Uterus (tissue), 2 donors: ENCODE results near the gene CWC22.

Experiments used
- POLR2A ChIP-seq, 2 donors: fragments of 450-650 bp; IDR thresholded peaks; one replicate each; pipeline ENCODE4 v1.6.1; 2016; ENCODE audit warnings: antibody characterized with exemption in 2 of 2, mild to moderate bottlenecking in 1 of 2, moderate library complexity in 1 of 2
- TF ChIP-seq, protein P1 (sequence below), 4 experiments: fragments of 200-600 bp in 2 of 4; fragments of 450-650 bp in 2 of 4; sonication (generic) in 2 of 4; IDR thresholded peaks; one replicate each; pipeline ENCODE4 v1.5.1; 2016 to 2019; ENCODE audit warnings: antibody characterized with exemption in 4 of 4, mild to moderate bottlenecking in 2 of 4, moderate library complexity in 1 of 4

DNA sequence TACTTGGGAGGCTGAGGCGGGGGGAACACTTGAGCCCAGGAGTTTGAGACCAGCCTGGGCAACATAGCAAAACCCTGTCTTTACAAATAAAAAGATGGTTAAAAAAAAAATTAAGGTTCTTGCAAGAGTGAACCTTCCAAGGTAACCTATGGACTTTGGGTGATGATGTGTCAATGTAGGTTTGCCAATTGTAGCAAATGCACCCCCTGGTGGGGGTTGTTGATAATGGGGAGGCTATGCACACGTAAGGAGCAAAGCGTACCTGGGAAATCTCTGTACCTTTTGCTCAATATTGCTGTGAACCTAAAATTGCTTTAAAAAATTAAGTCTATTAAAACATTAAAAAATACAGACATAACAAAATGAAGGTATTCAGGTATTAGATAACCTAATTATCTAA lies 70.4 kb downstream of the CWC22 start:
- TF ChIP-seq, protein P1, sequence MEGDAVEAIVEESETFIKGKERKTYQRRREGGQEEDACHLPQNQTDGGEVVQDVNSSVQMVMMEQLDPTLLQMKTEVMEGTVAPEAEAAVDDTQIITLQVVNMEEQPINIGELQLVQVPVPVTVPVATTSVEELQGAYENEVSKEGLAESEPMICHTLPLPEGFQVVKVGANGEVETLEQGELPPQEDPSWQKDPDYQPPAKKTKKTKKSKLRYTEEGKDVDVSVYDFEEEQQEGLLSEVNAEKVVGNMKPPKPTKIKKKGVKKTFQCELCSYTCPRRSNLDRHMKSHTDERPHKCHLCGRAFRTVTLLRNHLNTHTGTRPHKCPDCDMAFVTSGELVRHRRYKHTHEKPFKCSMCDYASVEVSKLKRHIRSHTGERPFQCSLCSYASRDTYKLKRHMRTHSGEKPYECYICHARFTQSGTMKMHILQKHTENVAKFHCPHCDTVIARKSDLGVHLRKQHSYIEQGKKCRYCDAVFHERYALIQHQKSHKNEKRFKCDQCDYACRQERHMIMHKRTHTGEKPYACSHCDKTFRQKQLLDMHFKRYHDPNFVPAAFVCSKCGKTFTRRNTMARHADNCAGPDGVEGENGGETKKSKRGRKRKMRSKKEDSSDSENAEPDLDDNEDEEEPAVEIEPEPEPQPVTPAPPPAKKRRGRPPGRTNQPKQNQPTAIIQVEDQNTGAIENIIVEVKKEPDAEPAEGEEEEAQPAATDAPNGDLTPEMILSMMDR (IDR thresholded peaks at IDR 0.05): no peak
- no peak for TF ChIP-seq POLR2A (IDR thresholded peaks at IDR 0.05)
